T47D (cell line): ENCODE results near the gene ENOX1.
"Not testable (repeated sequence)": the region's sequence is repeated elsewhere in the genome, so short reads cannot be mapped to it uniquely, and the experiment has no call there.

Source experiments
- DNase-seq, 2 experiments: peaks; one replicate each; pipeline versions ENCODE4 v3.0.0 to v3.0.0-alpha.2; 2011 to 2012; ENCODE audit warnings: low read depth in 1 of 2, low spot score in 1 of 2
- JUND ChIP-seq: IDR thresholded peaks from 2 replicates; pipeline ENCODE4 v1.6.1; 2012; ENCODE audit warnings: low read depth
- in situ Hi-C: cut with HindIII; loops from 2 replicates; pipeline ENCODE4 v1.10.0; 2016; ENCODE audit warnings: low sequenced_read_pairs, low pct_unique_long_range_greater_than_20kb

The ENOX1 gene

DNA sequence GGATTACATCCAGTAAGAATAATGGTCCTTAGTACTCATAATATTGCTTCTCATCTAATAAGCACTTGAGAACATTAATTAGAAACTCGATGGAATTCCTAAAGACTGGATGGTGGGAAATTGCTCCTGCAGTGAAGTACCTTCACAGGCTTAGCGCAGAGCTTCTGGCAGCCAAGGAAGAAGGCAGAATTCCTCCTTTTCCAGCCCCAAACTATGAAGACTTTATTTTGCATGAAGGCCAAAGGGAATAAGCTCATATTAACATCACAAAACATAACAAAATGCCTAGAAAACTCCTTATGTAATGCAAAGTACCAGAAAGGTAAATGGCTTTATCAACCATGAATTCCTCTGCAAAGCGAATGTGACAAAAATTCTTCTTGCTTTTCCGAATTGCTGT, 427.2 kb downstream of the ENOX1 start:
- in situ Hi-C loops: no loop called here
- no peak for DNase-seq
- no peak for TF ChIP-seq JUND

DNA sequence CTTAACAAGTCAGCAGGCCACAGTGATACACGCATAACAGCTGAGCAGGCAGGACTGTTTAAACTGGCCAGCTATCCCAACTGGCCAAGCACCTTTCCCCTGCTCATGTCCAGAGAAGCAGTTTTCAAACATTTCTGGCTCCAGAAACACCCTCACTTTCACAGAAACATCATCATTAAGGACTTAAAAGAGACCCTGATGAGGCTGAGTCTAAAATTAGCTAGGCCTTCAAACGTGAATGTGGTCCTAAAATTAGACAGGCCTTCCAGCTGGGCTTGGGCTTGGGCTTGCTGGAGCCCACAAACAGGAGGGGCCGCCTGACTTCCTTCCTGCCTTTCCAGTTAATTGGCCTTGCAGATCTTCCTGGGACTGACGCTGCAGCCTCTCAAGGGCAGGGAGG, 429.2 kb downstream of the ENOX1 start:
- TF ChIP-seq JUND: no peak
- in situ Hi-C loops: no loop called here
- DNase-seq: no peak

DNA sequence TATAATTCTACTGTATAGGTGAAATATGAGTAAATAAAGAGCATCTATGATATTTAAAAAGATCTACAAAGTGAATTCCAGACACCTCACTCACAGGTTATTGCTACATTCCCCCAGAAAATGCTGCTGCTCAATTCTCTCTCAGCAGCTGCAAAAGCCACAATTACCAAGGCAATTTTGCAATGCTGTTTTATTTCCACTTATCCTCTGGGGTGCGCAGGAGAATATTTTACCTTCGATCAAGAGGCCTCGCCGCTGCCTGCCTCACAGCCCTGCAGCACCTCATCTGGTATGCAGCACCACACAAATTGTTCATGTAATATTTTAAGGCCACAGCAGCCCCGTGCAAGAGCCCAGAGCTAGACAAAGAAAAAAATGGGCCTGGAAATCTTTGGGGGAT, 430.2 kb downstream of the ENOX1 start:
- TF ChIP-seq JUND: no peak
- in situ Hi-C loops: no loop called here
- no peak for DNase-seq

DNA sequence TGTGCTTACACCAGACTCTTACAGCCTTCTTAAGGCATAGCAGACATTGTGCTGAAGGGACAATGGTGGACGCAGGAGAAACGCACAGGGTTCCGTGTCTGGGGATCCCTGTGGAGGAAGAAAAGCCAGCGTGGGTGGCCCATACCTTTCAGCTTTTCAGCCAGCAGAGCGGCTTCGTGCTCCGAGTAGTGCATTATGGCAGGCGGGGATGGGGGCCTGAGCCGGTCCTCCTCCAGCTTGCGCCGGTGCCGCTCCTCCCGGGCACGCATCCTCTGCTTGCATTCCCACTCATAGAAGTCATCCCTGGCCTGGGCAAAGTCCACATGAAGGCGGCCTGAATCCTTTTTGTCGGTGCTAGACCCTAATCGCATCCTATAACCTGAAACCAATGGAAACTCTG, 431.0 kb downstream of the ENOX1 start:
- no peak for DNase-seq
- TF ChIP-seq JUND: no peak
- in situ Hi-C loops: no loop called here

DNA sequence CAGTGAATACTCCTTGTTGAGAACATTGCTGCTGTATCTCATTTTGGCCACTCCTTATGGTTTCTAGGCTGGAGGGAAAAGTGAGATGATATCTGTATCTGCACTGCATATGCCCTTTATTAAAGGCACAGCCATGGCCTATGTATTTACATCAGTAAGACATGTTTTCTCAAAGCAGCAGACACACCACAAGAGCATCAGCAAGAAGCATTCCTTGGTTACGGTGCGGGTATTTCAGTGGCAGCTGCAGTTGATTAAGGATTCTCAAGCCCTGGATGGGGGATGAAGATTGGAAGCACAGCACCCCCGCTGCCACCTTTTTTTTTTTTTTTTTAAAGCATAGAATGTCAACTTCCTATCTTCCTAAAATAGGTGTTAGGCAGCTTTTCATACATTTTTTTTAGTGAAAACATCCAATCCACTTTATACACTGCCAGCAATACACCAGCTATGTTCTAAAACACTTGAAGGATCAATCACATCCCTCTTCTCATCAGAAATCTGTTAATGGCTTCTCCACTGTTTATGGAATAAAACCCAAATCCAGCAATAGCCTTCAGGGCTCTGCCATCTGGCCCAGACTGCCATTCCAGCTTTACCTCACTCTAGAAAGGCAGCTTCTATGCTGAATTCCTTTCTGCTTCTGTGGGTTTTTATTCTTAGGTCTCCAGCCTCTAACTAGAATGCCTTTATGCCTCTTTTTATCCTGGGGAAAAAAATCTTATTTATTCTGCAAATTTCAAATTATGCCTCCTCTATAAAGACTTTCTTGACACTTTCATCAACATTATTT, 432.4 kb downstream of the ENOX1 start:
- TF ChIP-seq JUND: no peak
- DNase-seq: no peak
- in situ Hi-C loops: no loop called here

DNA sequence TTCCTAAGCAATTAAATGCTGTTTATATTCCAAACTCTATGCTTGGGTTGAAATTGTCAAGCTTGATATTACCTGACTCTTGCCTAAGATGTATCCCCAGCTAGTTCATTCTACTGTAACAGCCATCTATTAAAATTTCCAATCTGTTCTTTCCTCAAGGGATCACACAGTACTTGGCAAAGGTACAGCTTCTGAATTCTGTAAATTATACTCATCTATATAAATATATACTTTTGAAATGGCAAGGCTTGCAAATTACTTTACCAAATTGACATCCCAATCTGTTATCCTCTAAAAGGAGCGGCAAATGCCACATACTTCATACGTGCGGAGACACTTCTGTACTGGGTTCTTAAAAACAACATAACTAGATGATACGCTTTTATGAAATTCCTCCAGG, 433.1 kb downstream of the ENOX1 start:
- DNase-seq: no peak
- in situ Hi-C loops: no loop called here
- no peak for TF ChIP-seq JUND

DNA sequence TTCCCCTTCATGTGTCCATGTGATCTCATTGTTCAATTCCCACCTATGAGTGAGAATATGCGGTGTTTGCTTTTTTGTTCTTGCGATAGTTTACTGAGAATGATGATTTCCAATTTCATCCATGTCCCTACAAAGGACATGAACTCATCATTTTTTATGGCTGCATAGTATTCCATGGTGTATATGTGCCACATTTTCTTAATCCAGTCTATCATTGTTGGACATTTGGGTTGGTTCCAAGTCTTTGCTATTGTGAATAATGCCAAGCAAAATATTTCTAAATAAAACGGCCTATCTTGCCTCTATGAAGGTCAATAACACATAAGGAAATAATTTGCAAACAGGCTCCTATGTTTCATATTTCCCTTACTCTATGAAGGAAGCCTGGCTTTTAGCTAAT, 435.2 kb downstream of the ENOX1 start:
- in situ Hi-C loops, DNase-seq: not testable (repeated sequence)

DNA sequence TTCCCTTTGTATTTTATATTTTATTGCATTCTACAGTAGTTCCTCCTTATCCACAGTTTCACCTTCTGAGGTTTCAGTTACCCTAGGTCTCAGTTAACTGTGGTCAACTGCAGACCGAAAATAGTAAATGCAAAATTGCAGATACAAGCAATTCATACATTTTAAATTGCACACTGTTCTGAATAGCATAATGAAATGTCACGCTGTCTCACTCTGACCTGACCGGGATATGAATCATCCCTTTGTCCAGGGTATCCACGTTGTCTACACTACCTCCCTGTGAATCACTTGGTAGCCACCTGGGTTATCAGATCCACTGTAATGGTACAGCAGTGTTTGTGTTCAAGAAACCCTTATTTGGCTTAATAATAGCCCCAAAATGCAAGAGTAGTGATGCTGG, 438.4 kb downstream of the ENOX1 start:
- no peak for DNase-seq
- no peak for TF ChIP-seq JUND
- in situ Hi-C loops: no loop called here

DNA sequence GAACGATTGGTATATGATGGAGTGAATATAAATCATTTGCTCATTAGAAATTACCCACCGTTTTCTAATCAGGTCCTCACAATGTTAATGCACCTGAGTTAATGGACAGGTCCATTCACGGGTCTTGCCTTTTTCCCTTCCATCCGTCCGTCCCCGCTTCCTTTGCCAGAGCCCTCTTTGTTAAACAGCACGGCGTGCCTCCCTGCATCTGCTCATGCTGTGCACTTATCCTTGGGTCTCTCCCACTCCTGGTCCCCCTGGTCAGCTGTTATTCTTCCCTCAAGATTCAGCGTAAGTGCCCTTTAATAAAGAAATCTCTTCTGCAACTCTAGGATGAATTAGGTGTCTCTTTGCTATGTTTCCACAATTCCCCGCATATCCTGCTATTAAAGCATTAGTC, 438.9 kb downstream of the ENOX1 start:
- in situ Hi-C loops: no loop called here
- no peak for DNase-seq
- no peak for TF ChIP-seq JUND

DNA sequence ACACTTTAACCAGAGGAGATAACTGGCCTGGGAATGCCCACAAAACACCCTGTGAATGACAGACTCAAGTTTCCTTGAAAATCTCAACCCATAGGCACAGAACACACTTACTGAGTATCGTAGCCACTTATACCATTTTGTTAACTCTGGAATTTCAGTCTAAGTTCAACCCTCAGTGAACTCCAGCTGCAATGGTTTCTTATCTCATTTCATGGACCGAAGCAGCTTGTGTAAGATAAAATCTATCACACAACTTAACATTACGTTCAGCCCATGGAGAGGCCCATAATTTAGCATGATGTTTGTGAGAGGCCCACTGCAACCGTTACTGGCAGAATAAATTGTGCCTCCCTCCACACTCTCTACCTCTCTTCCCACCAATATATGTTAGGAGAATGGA, 440.3 kb downstream of the ENOX1 start:
- DNase-seq: no peak
- in situ Hi-C loops: no loop called here
- TF ChIP-seq JUND: no peak

DNA sequence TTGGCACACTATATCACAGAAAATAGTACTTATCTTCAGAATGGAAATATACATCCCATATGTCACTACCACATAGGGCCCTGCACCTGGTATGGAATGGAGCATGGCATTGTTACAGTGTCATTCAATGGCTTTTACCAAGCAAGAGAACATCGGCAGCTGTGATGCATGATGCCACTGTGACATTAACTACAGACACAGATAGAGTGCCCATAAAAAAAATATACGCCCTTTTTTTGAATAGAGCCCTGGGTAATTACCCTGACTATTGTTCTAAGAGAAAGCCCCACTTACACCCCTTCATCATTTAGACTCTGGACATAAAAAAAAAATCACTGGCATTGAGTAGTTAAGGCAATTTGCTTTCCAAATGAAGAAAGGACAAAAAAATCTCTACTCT, 443.1 kb downstream of the ENOX1 start:
- in situ Hi-C loops: no loop called here
- DNase-seq: no peak
- TF ChIP-seq JUND: no peak

DNA sequence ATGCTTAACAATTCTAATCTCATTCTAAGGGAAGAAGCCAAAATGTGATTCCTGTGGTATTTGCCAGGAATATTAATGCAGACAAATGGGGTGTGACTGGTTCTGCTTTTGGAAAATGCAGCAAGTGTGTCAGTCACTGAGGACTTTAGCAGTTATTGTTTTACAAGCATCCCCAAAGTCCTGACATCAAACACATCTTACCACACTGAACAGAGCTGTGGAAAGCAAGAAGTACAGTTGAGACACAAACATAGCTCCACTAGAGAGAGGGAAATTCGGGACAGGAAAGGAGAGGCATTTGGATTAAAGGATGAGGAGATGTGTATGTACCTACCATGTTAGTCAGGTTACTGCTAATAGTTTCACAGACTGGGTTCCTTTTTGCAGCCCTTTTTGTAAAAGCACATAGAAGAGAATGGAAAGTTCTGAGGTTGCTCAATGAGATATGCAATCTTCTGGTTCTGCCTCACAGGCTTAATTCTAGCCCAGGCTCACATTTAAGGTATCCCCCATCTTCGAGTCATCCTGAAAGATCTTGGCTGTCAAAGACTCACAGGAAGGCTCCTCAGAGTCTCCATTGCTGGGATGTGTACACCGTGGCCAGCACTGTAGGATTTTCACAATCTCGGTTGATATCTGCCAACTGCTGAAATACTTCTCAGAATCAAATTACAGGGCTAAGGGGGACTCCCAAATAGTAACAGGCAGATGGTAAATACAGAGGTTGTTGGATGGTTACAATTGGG, 446.8 kb downstream of the ENOX1 start:
- TF ChIP-seq JUND: no peak
- in situ Hi-C loops: no loop called here
- DNase-seq: no peak

DNA sequence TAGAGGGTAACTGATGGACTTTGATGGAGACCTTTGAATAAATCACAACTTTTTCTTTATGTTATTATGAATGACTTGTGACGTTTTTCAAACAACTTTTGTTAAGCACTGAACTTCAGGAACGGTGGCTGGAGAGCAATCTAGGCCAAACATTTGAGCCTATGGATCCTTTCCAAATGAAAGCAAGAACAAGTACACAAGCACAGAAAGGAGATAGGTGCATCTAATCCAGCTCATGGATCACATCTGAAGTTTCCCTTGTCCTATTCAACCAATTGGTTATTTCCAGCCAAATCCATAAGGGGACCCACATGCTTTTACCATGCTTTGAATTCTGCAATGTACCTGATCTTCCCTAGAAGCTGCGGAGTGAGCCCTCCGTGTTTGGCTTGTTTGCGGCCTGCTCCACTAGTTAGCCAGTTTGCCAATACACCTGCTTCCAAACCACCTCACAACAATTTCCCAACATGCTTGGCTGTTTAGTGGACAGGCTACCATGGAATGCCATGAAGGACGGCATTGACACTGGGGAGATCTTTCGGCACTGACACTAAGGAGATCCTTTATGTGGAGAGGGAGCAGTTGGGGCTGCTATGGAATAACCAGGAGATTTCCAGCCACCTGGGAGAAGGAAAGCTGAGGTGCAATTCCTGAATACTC, 447.5 kb downstream of the ENOX1 start:
- TF ChIP-seq JUND: no peak
- in situ Hi-C loops: no loop called here
- DNase-seq: no peak

DNA sequence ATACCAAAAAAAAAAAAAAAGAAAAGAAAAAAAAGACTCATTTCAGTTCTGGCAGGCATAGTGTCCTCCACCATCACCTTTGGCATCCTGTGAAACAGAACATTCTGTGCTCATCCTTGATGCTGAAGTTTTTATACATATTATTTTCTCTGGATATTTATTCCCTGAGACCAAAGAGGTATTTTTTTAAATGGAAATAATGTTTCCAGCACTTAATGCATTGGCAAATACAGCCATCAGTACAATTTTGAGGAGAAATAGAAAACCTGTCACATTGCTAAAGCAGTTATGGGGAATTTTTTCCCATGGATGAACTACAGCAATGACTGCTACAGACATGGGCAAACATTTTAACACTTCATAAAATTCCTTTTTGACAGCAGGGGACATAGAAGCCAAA, 451.0 kb downstream of the ENOX1 start:
- no peak for DNase-seq
- no peak for TF ChIP-seq JUND
- in situ Hi-C loops: no loop called here
